ENCODE data around the gene PDGFA. TPM values are rescaled to one million over a fixed set of nuclear protein-coding genes. Genes with fewer than 3 reads are reported as not detected.
A peak's percentile ranks its signal among the peaks of the same experiment; 100 is the strongest.

The PDGFA gene
- total RNA-seq, result 31.2 TPM

GRCh38 chr7:519484-520390 lies at the start of gene PDGFA:
PDGFA (minus strand) TSS chr7:519846; CDS start chr7:519001, 845 bp downstream.
- peaks cover 7% of the 10 kb centered on the region for H3K27me3 ChIP-seq
- H3K36me3 ChIP-seq, result no peaks in the 10 kb centered on the region
- H3K4me1 ChIP-seq, result peaks cover 61% of the 10 kb centered on the region
- intact Hi-C loops (cut with DNase I), result loop anchor here (5.0 kb wide), 2 partner anchors 187 to 253 kb away; no protein-coding TSS in a partner anchor
- H3K4me3 ChIP-seq, result peak within 1 kb of the TSS; percentile 57 to 63
- peak within 1 kb of the TSS; percentile 85 for H3K27ac ChIP-seq
- no peak for DNase-seq (ENCODE audit: extremely low spot score in 2 of 2)
- no peaks in the 10 kb centered on the region for H3K9me3 ChIP-seq
- TF ChIP-seq CTCF (IDR thresholded peaks at IDR 0.05), result no peak
- no peak for TF ChIP-seq POLR2A (IDR thresholded peaks at IDR 0.05)
- TF ChIP-seq POLR2AphosphoS5 (IDR thresholded peaks at IDR 0.05; ENCODE audit: insufficient read depth in 1 of 2, low read depth in 1 of 2), result no peak

- Histone ChIP-seq H3K27ac (no peak overlapping the region), H3K36me3 (no peaks in the 10 kb centered on the region), H3K4me3 (no peak overlapping the region), H3K9me3 (no peaks in the 10 kb centered on the region), H3K27me3 (no peaks in the 10 kb centered on the region), H3K4me1 (no peaks in the 10 kb centered on the region)
- DNase-seq (ENCODE audit: extremely low spot score in 2 of 2), result no peak
- intact Hi-C loops (cut with DNase I), result no loop called here
- no peak for TF ChIP-seq CTCF (IDR thresholded peaks at IDR 0.05)
- no peak for TF ChIP-seq POLR2AphosphoS5 (IDR thresholded peaks at IDR 0.05; ENCODE audit: insufficient read depth in 1 of 2, low read depth in 1 of 2)
- no peak for TF ChIP-seq POLR2A (IDR thresholded peaks at IDR 0.05)
Observed at GRCh38 chr7:568031-568951, 48.6 kb upstream of the PDGFA start.

GRCh38 chr7:567305-567883 lies 47.7 kb upstream of the PDGFA start:
- no peak overlapping the region for H3K4me3 ChIP-seq
- no peaks in the 10 kb centered on the region for H3K36me3 ChIP-seq
- no peak for TF ChIP-seq CTCF (IDR thresholded peaks at IDR 0.05)
- TF ChIP-seq POLR2AphosphoS5 (IDR thresholded peaks at IDR 0.05; ENCODE audit: insufficient read depth in 1 of 2, low read depth in 1 of 2), result no peak
- no peak for TF ChIP-seq POLR2A (IDR thresholded peaks at IDR 0.05)
- no peaks in the 10 kb centered on the region for H3K27me3 ChIP-seq
- H3K4me1 ChIP-seq, result no peaks in the 10 kb centered on the region
- DNase-seq (ENCODE audit: extremely low spot score in 2 of 2), result no peak
- intact Hi-C loops (cut with DNase I), result no loop called here
- no peaks in the 10 kb centered on the region for H3K9me3 ChIP-seq
- H3K27ac ChIP-seq, result no peak overlapping the region

GRCh38 chr7:566100-566499 lies 46.5 kb upstream of the PDGFA start:
- no peaks in the 10 kb centered on the region for H3K9me3 ChIP-seq
- intact Hi-C loops (cut with DNase I), result no loop called here

More at GRCh38 chr7:566100-566499, 46.5 kb upstream of the PDGFA start:
- DNase-seq (ENCODE audit: extremely low spot score in 2 of 2), result no peak
- Histone ChIP-seq H3K4me3 (no peak overlapping the region), H3K27ac (no peak overlapping the region), H3K4me1 (no peaks in the 10 kb centered on the region), H3K36me3 (no peaks in the 10 kb centered on the region), H3K27me3 (no peaks in the 10 kb centered on the region)
- TF ChIP-seq POLR2A (IDR thresholded peaks at IDR 0.05), result no peak
- TF ChIP-seq CTCF (IDR thresholded peaks at IDR 0.05), result no peak
- TF ChIP-seq POLR2AphosphoS5 (IDR thresholded peaks at IDR 0.05; ENCODE audit: insufficient read depth in 1 of 2, low read depth in 1 of 2), result no peak
